SK-N-DZ (cell line): ENCODE results near the gene PHF5A.
A peak's percentile ranks its signal among the peaks of the same experiment; 100 is the strongest.
"Not testable (repeated sequence)": the region's sequence is repeated elsewhere in the genome, so short reads cannot be mapped to it uniquely, and the experiment has no call there.

Experiments
- DNase-seq: peaks from one replicate; pipeline ENCODE4 v3.0.0-alpha.2; 2015; ENCODE audit warnings: low spot score

The PHF5A gene

GRCh38 chr22:41447435-41448188 is 20.9 kb downstream of the PHF5A start:
- peak; percentile 76 for DNase-seq

GRCh38 chr22:41446639-41447434 is 21.7 kb downstream of the PHF5A start, which contains the start of gene TOB2:
TOB2 (minus strand) TSS chr22:41446801; CDS start chr22:41437345, 9,456 bp downstream.
- peak; percentile 96 for DNase-seq

GRCh38 chr22:41446057-41446501 is 22.4 kb downstream of the PHF5A start:
- no peak for DNase-seq

GRCh38 chr22:41445129-41446056 is 23.1 kb downstream of the PHF5A start:
- peak; percentile 29 for DNase-seq

- DNase-seq, result peak; percentile 99
These were observed 23.9 kb downstream of the PHF5A start for GRCh38 chr22:41444360-41445128.

- no peak for DNase-seq
These were observed 26.2 kb downstream of the PHF5A start for GRCh38 chr22:41442240-41442792.

- not testable (repeated sequence) for DNase-seq
These were observed 28.0 kb downstream of the PHF5A start for GRCh38 chr22:41440511-41440910.

GRCh38 chr22:41437198-41437597 is 31.3 kb downstream of the PHF5A start:
- no peak for DNase-seq

- DNase-seq, result no peak
These were observed 32.0 kb downstream of the PHF5A start for GRCh38 chr22:41436322-41437113.

GRCh38 chr22:41435560-41435959 is 32.9 kb downstream of the PHF5A start:
- DNase-seq, result no peak

- not testable (repeated sequence) for DNase-seq
These were observed 34.0 kb downstream of the PHF5A start for GRCh38 chr22:41434361-41435003.

- not testable (repeated sequence) for DNase-seq
These were observed 35.0 kb downstream of the PHF5A start for GRCh38 chr22:41433480-41433879.

- DNase-seq, result no peak
These were observed 36.8 kb downstream of the PHF5A start for GRCh38 chr22:41431656-41432055.

- DNase-seq, result no peak
These were observed 38.5 kb downstream of the PHF5A start for GRCh38 chr22:41429951-41430332.

GRCh38 chr22:41429232-41429950 is 39.1 kb downstream of the PHF5A start:
- no peak for DNase-seq

- DNase-seq, result no peak
These were observed 42.7 kb downstream of the PHF5A start for GRCh38 chr22:41425660-41426365.

- DNase-seq, result no peak
These were observed 49.8 kb downstream of the PHF5A start for GRCh38 chr22:41418717-41419116.
